HEK293 (cell line): ENCODE measurements around the gene ZSCAN31.

Source experiments
- ATF2 ChIP-seq: fragments of 450-650 bp; formaldehyde crosslinking; IDR thresholded peaks from 2 replicates; pipeline ENCODE4 v1.5.1; 2016; ENCODE audit warnings: missing biosample characterization, missing genetic modification characterization, low read depth
- EGR2 ChIP-seq: fragments of 450-650 bp; formaldehyde crosslinking; IDR thresholded peaks from 2 replicates; pipeline ENCODE4 v1.5.1; 2016; ENCODE audit warnings: low read depth, missing biosample characterization, missing genetic modification characterization
- GLIS2 ChIP-seq: fragments of 450-650 bp; formaldehyde crosslinking; IDR thresholded peaks from 2 replicates; pipeline ENCODE4 v1.5.1; 2016; ENCODE audit warnings: missing biosample characterization, missing genetic modification characterization
- PBX3 ChIP-seq: sonication (generic); formaldehyde crosslinking; IDR thresholded peaks from 2 replicates; pipeline ENCODE4 v1.8.1; 2022; ENCODE audit warnings: mild to moderate bottlenecking, moderate library complexity, missing genetic modification reagents
- PRDM10 ChIP-seq: fragments of 450-650 bp; formaldehyde crosslinking; IDR thresholded peaks from 2 replicates; pipeline ENCODE4 v1.5.1; 2016; ENCODE audit warnings: missing biosample characterization, missing genetic modification characterization
- SP2 ChIP-seq: fragments of 450-650 bp; formaldehyde crosslinking; IDR thresholded peaks from 2 replicates; pipeline ENCODE4 v1.5.1; 2016; ENCODE audit warnings: missing biosample characterization, missing genetic modification characterization
- WT1 ChIP-seq: fragments of 450-650 bp; formaldehyde crosslinking; IDR thresholded peaks from 2 replicates; pipeline ENCODE4 v1.5.1; 2016; ENCODE audit warnings: missing biosample characterization, missing genetic modification characterization
- YY1 ChIP-seq: fragments of 450-650 bp; formaldehyde crosslinking; IDR thresholded peaks from 2 replicates; pipeline ENCODE4 v1.5.1; 2018; ENCODE audit warnings: missing biosample characterization, missing genetic modification characterization
- ZBTB17 ChIP-seq: fragments of 450-650 bp; formaldehyde crosslinking; IDR thresholded peaks from 2 replicates; pipeline ENCODE4 v1.5.1; 2016; ENCODE audit warnings: missing biosample characterization, missing genetic modification characterization
- ZBTB21 ChIP-seq: fragments of 450-650 bp; formaldehyde crosslinking; IDR thresholded peaks from 2 replicates; pipeline ENCODE4 v1.5.1; 2017; ENCODE audit warnings: missing biosample characterization, missing genetic modification characterization
- ZBTB49 ChIP-seq: fragments of 450-650 bp; formaldehyde crosslinking; IDR thresholded peaks from 2 replicates; pipeline ENCODE4 v1.5.1; 2016; ENCODE audit warnings: missing biosample characterization, missing genetic modification characterization, low read depth
- ZBTB7A ChIP-seq: fragments of 450-650 bp; formaldehyde crosslinking; IDR thresholded peaks from 2 replicates; pipeline ENCODE4 v1.5.1; 2016; ENCODE audit warnings: low read depth, missing biosample characterization, missing genetic modification characterization
- ZFP41 ChIP-seq: fragments of 450-650 bp; formaldehyde crosslinking; IDR thresholded peaks from 2 replicates; pipeline ENCODE4 v1.5.1; 2016; ENCODE audit warnings: missing biosample characterization, missing genetic modification characterization, borderline replicate concordance
- ZFP69B ChIP-seq: fragments of 450-650 bp; formaldehyde crosslinking; IDR thresholded peaks from 2 replicates; pipeline ENCODE4 v1.5.1; 2016; ENCODE audit warnings: missing biosample characterization, missing genetic modification characterization
- ZNF114 ChIP-seq: fragments of 450-650 bp; formaldehyde crosslinking; IDR thresholded peaks from 2 replicates; pipeline ENCODE4 v1.5.0; 2017; ENCODE audit warnings: missing biosample characterization, missing genetic modification characterization
- ZNF169 ChIP-seq: fragments of 450-650 bp; formaldehyde crosslinking; IDR thresholded peaks from 2 replicates; pipeline ENCODE4 v1.5.1; 2016; ENCODE audit warnings: missing biosample characterization, missing genetic modification characterization
- ZNF184 ChIP-seq: fragments of 450-650 bp; IDR thresholded peaks from 2 replicates; pipeline ENCODE4 v1.5.1; 2018; ENCODE audit warnings: missing biosample characterization, mild to moderate bottlenecking, missing genetic modification characterization
- ZNF214 ChIP-seq: fragments of 450-650 bp; formaldehyde crosslinking; IDR thresholded peaks from 2 replicates; pipeline ENCODE4 v1.5.1; 2017; ENCODE audit warnings: missing biosample characterization, mild to moderate bottlenecking, missing genetic modification characterization, borderline replicate concordance
- ZNF274 ChIP-seq, 2 experiments: fragments of 200-500 bp in 1 of 2; fragments of 450-650 bp in 1 of 2; sonication (Bioruptor generic) in 1 of 2; formaldehyde crosslinking in 1 of 2; IDR thresholded peaks; 2 replicates each; pipeline versions ENCODE4 v1.5.1 to v1.6.1; 2014 to 2016; ENCODE audit warnings: borderline replicate concordance in 1 of 2, inconsistent platforms in 1 of 2, low read length in 1 of 2, missing biosample characterization in 1 of 2, missing genetic modification characterization in 1 of 2
- ZNF341 ChIP-seq: fragments of 450-650 bp; formaldehyde crosslinking; IDR thresholded peaks from 2 replicates; pipeline ENCODE4; 2016; ENCODE audit warnings: low read depth, missing biosample characterization, missing genetic modification characterization
- ZNF354C ChIP-seq: fragments of 450-650 bp; formaldehyde crosslinking; IDR thresholded peaks from 2 replicates; pipeline ENCODE4 v1.5.1; 2016; ENCODE audit warnings: missing biosample characterization, missing genetic modification characterization, low read depth, borderline replicate concordance
- ZNF362 ChIP-seq: fragments of 450-650 bp; formaldehyde crosslinking; IDR thresholded peaks from 2 replicates; pipeline ENCODE4 v1.5.1; 2016; ENCODE audit warnings: missing biosample characterization, missing genetic modification characterization
- ZNF555 ChIP-seq: fragments of 450-650 bp; formaldehyde crosslinking; conservative IDR thresholded peaks from 2 replicates; pipeline ENCODE4 v1.5.1; 2017; ENCODE audit warnings: missing biosample characterization, mild to moderate bottlenecking, missing genetic modification characterization, inconsistent platforms
- ZNF561 ChIP-seq: fragments of 450-650 bp; IDR thresholded peaks from 2 replicates; pipeline ENCODE4 v1.5.1; 2018; ENCODE audit warnings: missing biosample characterization, missing genetic modification characterization, borderline replicate concordance
- ZNF626 ChIP-seq: fragments of 450-650 bp; sonication (Bioruptor Pico); formaldehyde crosslinking; IDR thresholded peaks from 2 replicates; pipeline ENCODE4 v1.5.1; 2018; ENCODE audit warnings: missing biosample characterization, missing genetic modification characterization, inconsistent platforms
- ZNF692 ChIP-seq: fragments of 450-650 bp; formaldehyde crosslinking; IDR thresholded peaks from 2 replicates; pipeline ENCODE4 v1.5.1; 2016; ENCODE audit warnings: missing biosample characterization, missing genetic modification characterization
- ZSCAN30 ChIP-seq: fragments of 450-650 bp; IDR thresholded peaks from 2 replicates; pipeline ENCODE4 v1.5.1; 2018; ENCODE audit warnings: missing biosample characterization, mild to moderate bottlenecking, missing genetic modification characterization, moderate library complexity

The ZSCAN31 gene

GRCh38 chr6:28335564-28336283 lies at the start of gene ZSCAN31 (continued):
- TF ChIP-seq ZNF214 (tag by site-specific recombination), result no peak
- peak; percentile 59; the same call in 1 of the 2 replicates for TF ChIP-seq ZNF692 (tag by site-specific recombination)
- TF ChIP-seq ZBTB17, result peak; percentile 71
- TF ChIP-seq ZNF555, result no peak
- TF ChIP-seq ZNF362, result no peak
- TF ChIP-seq ZNF169 (tag by site-specific recombination), result no peak
- TF ChIP-seq ZNF561 (tag by site-specific recombination), result peak; percentile 87
- peak; percentile 46; the same call in 1 of the 2 replicates for TF ChIP-seq YY1 (tag by site-specific recombination)
- no peak for TF ChIP-seq ZNF274 (IDR thresholded peaks at IDR 0.05; ENCODE audit: low read length)
- TF ChIP-seq ZNF274 (tag by site-specific recombination; IDR thresholded peaks at IDR 0.05; ENCODE audit: borderline replicate concordance), result no peak
- peak; percentile 75; the same call in 1 of the 2 replicates for TF ChIP-seq ZBTB21
- TF ChIP-seq ZBTB7A, result peak; percentile 54; the same call in 1 of the 2 replicates
- peak; percentile 55; the same call in 1 of the 2 replicates for TF ChIP-seq ATF2 (tag by site-specific recombination)
- peak; percentile 83 for TF ChIP-seq ZNF341
- TF ChIP-seq SP2, result peak; percentile 88
- peak; percentile 89 for TF ChIP-seq EGR2 (tag by site-specific recombination)
- TF ChIP-seq ZNF184 (tag by site-specific recombination), result no peak; the same call in 1 of the 2 replicates
- TF ChIP-seq ZNF114 (tag by site-specific recombination), result no peak
- TF ChIP-seq GLIS2 (tag by site-specific recombination), result peak; percentile 79
- no peak for TF ChIP-seq ZFP41 (tag by site-specific recombination)
- TF ChIP-seq PRDM10 (tag by site-specific recombination), result peak; percentile 78
- no peak for TF ChIP-seq PBX3 (CRISPR knock-in tag)
- no peak for TF ChIP-seq ZNF354C
- peak; percentile 42; the same call in 1 of the 2 replicates for TF ChIP-seq ZFP69B (tag by site-specific recombination)
- no peak for TF ChIP-seq ZBTB49 (tag by site-specific recombination)
- TF ChIP-seq WT1 (tag by site-specific recombination), result peak; percentile 34; the same call in 1 of the 2 replicates
- TF ChIP-seq ZSCAN30 (tag by site-specific recombination), result peak; percentile 79
- TF ChIP-seq ZNF626 (tag by site-specific recombination), result no peak
